HG03095 (cell line): Measurements from ENCODE around the gene C18orf63.
"Not testable (repeated sequence)": the region's sequence is repeated elsewhere in the genome, so short reads cannot be mapped to it uniquely, and the experiment has no call there.

Experiments
- ATAC-seq: cut with Tn5 transposase; IDR thresholded peaks from one replicate; pipeline ENCODE4 v1.9.1; 2021; ENCODE audit warnings: moderate library complexity; ENCODE audit not compliant: unreplicated experiment

C18orf63 gene

GRCh38 chr18:74326791-74327190 lies 11.2 kb downstream of the C18orf63 start:
- not testable (repeated sequence) for ATAC-seq

DNA sequence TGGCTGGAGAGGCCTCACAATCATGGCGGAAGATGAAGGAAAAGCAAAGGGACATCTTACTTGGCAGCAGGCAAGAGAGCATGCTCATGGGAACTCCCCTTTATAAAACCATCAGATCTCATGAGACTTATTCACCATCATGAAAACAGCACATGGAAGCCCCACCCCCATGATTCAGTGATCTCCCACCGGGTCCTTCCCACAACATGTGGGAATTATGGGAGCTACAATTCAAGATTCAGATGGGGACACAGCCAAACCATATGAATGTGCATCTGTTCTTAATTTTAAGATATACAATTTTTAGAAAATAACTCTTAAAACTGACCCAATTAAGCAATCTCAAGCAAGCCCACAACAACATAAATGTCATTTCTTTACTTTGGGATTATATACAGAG lies 12.6 kb downstream of the C18orf63 start:
- ATAC-seq, result no peak

DNA sequence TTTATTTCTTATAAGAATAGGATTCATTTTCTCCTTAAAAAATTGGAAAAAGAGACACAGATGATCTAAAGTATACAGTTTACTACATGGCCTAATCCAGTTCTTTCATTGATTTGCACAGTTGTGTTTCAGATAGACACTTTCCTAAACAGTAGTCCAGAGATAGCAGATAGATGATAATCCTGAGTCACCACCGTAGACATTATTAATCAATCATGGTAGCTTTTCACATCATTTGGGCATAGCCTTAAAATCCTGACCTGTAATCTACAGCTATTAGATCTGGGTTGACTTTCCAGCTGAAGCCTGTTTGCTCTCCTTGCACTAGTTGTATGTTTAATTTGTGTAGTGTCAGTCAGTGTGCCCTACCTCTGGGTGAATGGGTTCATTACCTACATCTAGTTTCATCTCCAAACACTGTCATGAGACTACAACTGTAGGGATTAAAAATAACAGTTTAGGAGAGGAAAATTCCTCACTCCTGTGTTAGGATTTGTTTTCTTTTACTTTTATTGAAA lies 14.1 kb downstream of the C18orf63 start:
- ATAC-seq, result no peak

DNA sequence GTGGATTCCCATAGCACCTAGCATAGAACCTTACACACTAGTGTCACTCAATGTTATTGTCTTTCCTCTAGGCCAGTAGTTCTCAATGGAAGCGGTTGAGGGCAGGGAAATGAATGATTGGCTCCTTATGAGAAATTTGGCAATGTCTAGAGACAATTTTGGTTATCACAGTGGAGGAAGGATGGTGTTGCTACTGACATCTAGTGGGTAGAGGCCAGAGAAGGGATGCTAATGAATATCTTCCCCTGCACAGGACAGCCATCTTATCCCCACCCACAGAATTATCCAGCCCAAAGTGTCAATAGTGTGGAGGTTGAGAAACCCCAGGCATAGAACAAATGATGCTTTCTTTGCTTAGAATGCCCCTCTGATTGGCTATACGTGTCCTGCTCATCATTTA lies 15.8 kb downstream of the C18orf63 start:
- no peak for ATAC-seq

GRCh38 chr18:74333091-74333490 lies 17.5 kb downstream of the C18orf63 start:
- ATAC-seq, result no peak

- ATAC-seq, result peak; percentile 56
Observed at GRCh38 chr18:74334242-74334893, 18.7 kb downstream of the C18orf63 start.

GRCh38 chr18:74336656-74337055 lies 21.0 kb downstream of the C18orf63 start:
- ATAC-seq, result no peak

GRCh38 chr18:74337155-74337911 lies 21.7 kb downstream of the C18orf63 start:
- no peak for ATAC-seq

DNA sequence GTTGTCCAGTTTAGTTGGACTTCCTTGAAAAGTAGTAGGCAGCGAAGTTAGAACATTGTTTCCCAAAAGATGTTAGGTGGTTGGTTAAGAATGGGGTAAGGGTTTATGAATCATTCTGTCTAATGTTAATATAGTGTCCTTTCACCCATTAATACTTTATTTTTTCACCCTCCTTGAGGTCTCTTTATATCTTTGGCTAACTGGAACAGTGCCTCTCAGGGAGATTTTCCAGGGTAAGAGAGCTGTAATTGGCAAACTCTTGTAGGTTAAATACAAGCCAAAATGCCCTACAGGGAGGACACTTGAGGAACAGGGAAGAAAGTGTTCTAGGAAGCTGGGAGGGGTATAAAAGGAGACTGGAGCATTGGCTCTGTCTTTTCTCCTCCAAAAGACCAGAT lies 22.3 kb downstream of the C18orf63 start:
- ATAC-seq, result no peak

GRCh38 chr18:74342416-74343043 lies 26.9 kb downstream of the C18orf63 start:
- ATAC-seq, result no peak

DNA sequence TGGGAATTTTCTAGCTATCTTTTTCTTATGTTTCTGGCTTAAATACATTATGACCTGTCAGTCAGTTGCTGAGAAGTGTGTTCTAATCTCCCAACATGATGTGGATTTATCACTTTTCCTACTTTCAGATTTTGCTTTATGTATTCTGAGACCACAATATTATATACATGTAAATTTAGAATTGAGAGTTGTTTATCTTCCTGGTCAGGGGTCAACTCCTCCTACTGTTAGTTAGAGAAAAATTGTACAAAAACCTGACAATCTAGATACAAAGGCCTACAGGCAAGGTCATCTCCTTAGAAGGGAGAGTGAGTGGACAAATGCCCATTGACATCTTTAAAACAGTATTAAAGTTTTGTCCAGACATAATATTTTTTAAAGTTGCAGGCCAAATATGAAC lies 30.6 kb downstream of the C18orf63 start:
- no peak for ATAC-seq

DNA sequence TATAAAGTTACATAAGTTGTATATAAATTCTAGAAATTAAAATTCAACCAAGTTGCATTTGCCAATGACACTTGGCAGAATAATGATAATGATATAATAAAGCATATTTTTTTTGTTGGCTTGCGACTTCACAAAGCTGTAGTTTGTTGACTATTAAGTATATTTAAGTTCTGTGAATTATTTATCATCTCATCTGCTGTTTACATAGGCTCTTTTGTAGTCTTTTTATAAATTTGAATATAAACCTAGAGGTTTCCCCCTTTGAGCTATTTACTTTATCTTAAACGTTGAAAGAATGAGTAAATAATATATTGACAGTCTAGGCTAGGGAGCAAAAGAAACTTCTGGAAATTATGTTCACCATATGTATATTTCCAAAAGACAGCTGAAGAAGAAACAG lies 32.9 kb downstream of the C18orf63 start:
- no peak for ATAC-seq

DNA sequence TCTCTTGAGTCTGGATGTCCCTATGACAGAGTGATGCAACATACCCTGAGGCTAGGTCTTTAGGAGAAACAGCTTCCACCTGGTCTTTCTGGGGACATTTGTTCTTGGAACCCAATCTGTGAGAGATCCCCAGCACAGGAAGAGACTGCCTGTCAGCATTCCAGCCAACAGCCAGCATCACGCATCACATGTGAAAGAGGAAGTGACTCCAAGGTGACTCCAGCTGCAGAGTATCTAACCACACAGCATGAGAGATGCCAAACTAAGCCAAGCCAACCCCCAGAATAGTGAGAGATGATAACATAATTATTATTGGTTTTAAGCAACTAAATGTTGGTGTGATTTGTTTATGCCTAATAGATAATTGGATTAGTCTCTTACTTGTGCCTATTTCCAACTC lies 35.7 kb downstream of the C18orf63 start:
- no peak for ATAC-seq

- ATAC-seq, result peak; percentile 46
Observed at GRCh38 chr18:74353169-74353775, 37.6 kb downstream of the C18orf63 start.

GRCh38 chr18:74356959-74357358 lies 41.3 kb downstream of the C18orf63 start:
- no peak for ATAC-seq

DNA sequence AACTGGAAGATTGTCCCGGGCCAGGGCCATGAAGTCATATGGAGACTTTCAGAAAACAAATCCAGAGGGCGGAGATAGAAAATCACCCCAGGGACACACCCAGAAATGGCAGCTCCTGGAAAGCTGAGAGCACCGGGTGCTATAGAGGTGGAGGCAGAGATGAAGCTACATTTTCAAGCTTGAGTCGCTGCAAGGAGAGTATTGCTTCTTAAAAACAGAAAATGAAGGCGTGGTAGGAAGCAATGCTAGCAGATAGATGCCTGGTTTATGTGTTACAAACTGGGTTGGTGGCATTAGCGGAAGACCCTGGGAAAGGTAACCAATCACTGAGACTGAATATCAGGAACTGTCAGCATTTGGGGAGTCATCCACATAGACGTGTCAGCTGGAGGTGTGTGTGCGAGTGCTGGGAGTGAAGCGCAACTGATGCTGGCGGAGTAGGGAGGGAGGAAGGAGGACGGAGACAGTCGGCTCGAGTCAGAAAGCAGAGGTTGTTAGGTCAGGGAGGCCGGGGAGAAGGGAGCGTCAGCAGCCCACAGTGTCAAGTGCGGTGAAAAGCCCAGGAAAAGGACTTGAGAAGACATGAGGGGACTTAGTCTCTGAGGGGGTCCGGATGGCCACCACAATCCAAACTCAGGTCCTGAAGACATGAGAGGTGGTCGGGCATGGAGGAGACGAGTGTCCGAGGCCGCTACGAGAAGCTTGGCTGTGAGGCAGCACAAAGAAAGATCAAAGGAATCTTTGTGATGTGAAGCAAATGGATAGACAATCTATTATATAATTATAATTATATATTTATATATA lies 45.4 kb downstream of the C18orf63 start:
- no peak for ATAC-seq

- no peak for ATAC-seq
Observed at GRCh38 chr18:74367905-74368304, 52.3 kb downstream of the C18orf63 start.

- ATAC-seq, result no peak
Observed at GRCh38 chr18:74368901-74369705, 53.5 kb downstream of the C18orf63 start.

DNA sequence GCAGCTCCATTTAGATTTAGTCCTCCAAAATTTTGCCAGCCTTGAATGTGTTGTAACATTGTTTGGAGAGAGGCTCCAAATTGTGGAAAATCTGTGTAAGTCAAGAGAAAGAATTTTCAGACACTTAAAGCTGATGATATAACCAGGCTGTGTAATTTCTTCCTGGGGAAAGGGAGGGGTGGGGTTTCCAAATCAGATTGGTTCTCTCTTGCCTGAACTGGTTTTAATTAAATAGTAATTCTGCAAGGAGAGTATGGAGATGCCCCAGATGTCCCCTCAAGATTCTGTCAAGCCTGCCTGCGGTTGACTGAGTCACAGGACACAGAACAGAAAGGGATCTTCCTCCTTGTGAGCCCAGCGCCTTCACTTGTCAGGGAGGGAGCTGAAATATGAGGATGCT lies 54.5 kb downstream of the C18orf63 start:
- no peak for ATAC-seq

DNA sequence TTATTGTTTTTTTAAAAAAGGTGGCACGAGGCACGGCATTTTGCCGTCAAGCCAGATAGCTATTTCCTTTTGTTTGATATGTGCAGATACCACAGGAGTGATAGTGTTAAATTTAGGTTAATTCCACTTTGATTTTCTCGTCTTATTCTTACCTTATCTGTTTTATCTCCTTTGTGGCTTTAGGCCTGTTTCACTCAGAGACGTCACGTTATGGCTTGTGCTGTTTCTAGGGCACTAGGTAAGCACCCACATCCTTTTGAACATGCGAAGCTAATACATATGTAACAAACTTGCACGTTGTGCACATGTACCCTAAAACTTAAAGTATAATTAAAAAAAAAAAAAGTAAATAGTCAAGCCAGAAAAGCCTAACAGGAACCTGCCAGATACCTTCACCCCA lies 57.8 kb downstream of the C18orf63 start:
- no peak for ATAC-seq
